HepG2 (cell line): ENCODE data around the gene GNG3. TPM values are rescaled to one million over a fixed set of nuclear protein-coding genes. Genes with fewer than 3 reads are reported as not detected.

Experiments
- CENPX ChIP-seq: sonication (generic); formaldehyde crosslinking; IDR thresholded peaks from 2 replicates; pipeline ENCODE4 v1.9.0; 2021; ENCODE audit warnings: mild to moderate bottlenecking, missing genetic modification reagents, moderate library complexity
- EZH2 ChIP-seq: conservative IDR thresholded peaks from 2 replicates; pipeline ENCODE4 v1.6.1; 2012; ENCODE audit warnings: mild to moderate bottlenecking, low read depth, low read length, moderate library complexity
- IKZF4 ChIP-seq: sonication (generic); formaldehyde crosslinking; IDR thresholded peaks from 2 replicates; pipeline ENCODE4 v1.5.1; 2020; ENCODE audit warnings: borderline replicate concordance, mild to moderate bottlenecking, low read depth, missing genetic modification reagents; ENCODE audit errors: not compliant biosample characterization
- MATR3 ChIP-seq: sonication (generic); formaldehyde crosslinking; IDR thresholded peaks from 2 replicates; pipeline ENCODE4 v1.4.0; 2020; ENCODE audit warnings: missing genetic modification reagents
- MTA1 ChIP-seq: sonication (generic); formaldehyde crosslinking; IDR thresholded peaks from 2 replicates; pipeline ENCODE4 v1.4.0; 2020; ENCODE audit warnings: missing genetic modification reagents, mild to moderate bottlenecking, borderline replicate concordance
- RAD21 ChIP-seq: fragments of 450-650 bp; formaldehyde crosslinking; IDR thresholded peaks from 2 replicates; pipeline ENCODE4 v1.5.0; 2020; ENCODE audit warnings: mild to moderate bottlenecking
- SMARCE1 ChIP-seq: fragments of 450-650 bp; IDR thresholded peaks from 2 replicates; pipeline ENCODE4 v1.6.1; 2017; ENCODE audit warnings: borderline replicate concordance
- SRSF9 ChIP-seq: fragments of 200-400 bp; formaldehyde crosslinking; IDR thresholded peaks from 2 replicates; pipeline ENCODE4 v1.6.1; 2018; ENCODE audit warnings: borderline replicate concordance, mild to moderate bottlenecking, low read depth, low read length; ENCODE audit not compliant: insufficient read depth, poor library complexity, severe bottlenecking
- ZNF431 ChIP-seq: sonication (generic); formaldehyde crosslinking; IDR thresholded peaks from 2 replicates; pipeline ENCODE4 v1.9.0; 2022; ENCODE audit warnings: missing genetic modification reagents, low read depth, mild to moderate bottlenecking, borderline replicate concordance
- ZNF570 ChIP-seq: sonication (generic); formaldehyde crosslinking; IDR thresholded peaks from 2 replicates; pipeline ENCODE4 v1.4.0; 2020; ENCODE audit warnings: mild to moderate bottlenecking, missing genetic modification reagents, borderline replicate concordance
- ZNF792 ChIP-seq: IDR thresholded peaks from 2 replicates; pipeline ENCODE4 v1.6.1; 2016
- polyA plus RNA-seq, 8 experiments: library from polyadenylated mRNA; depleted of rRNA in 3 of 8; stranded (reverse) in 7 of 8; unstranded in 1 of 8; fragments of >200 nt; fragmentation: Illumina TruSeq in 4 of 8; extraction: Trizol in 4 of 8; gene quantifications; 2 replicates each; pipeline versions ENCODE4 v1.2.1 to v1.2.3, GENCODE V29; 2011 to 2016; ENCODE audit warnings: low read depth in 4 of 8, missing spikeins in 1 of 8, mixed read lengths in 1 of 8; ENCODE audit not compliant: insufficient read depth in 1 of 8
- total RNA-seq, 5 experiments: library from RNA; depleted of rRNA; stranded (reverse); fragments of >200 nt; fragmentation: Illumina TruSeq; extraction: Trizol; gene quantifications; 2 replicates each; pipeline ENCODE4 v1.2.3, GENCODE V29; 2016; ENCODE audit warnings: low read depth in 1 of 5
- TF ChIP-seq, protein P1 (sequence below): sonication (generic); formaldehyde crosslinking; IDR thresholded peaks from 2 replicates; pipeline ENCODE4 v1.5.0; 2020; ENCODE audit warnings: mild to moderate bottlenecking, missing genetic modification reagents, moderate library complexity
- TF ChIP-seq, protein P2 (sequence below): sonication (generic); formaldehyde crosslinking; IDR thresholded peaks from 2 replicates; pipeline ENCODE4 v1.4.0; 2020; ENCODE audit warnings: low read depth, missing genetic modification reagents
- TF ChIP-seq, protein P3 (sequence below): sonication (generic); formaldehyde crosslinking; IDR thresholded peaks from 2 replicates; pipeline ENCODE4 v1.4.0; 2020; ENCODE audit warnings: mild to moderate bottlenecking, missing genetic modification reagents
- TF ChIP-seq, protein P4 (sequence below): IDR thresholded peaks from 2 replicates; pipeline ENCODE4 v1.6.1; 2012; ENCODE audit warnings: low read length, improper control_type of control experiment
- TF ChIP-seq, protein P5 (sequence below): sonication (generic); formaldehyde crosslinking; IDR thresholded peaks from 2 replicates; pipeline ENCODE4 v1.4.0; 2020; ENCODE audit warnings: missing genetic modification reagents

Gene GNG3
- total and polyA plus RNA-seq, 2 of the 13 experiments (the other 11 are each of a cell fraction or from before 2014, with no cell fraction given): not detected

DNA sequence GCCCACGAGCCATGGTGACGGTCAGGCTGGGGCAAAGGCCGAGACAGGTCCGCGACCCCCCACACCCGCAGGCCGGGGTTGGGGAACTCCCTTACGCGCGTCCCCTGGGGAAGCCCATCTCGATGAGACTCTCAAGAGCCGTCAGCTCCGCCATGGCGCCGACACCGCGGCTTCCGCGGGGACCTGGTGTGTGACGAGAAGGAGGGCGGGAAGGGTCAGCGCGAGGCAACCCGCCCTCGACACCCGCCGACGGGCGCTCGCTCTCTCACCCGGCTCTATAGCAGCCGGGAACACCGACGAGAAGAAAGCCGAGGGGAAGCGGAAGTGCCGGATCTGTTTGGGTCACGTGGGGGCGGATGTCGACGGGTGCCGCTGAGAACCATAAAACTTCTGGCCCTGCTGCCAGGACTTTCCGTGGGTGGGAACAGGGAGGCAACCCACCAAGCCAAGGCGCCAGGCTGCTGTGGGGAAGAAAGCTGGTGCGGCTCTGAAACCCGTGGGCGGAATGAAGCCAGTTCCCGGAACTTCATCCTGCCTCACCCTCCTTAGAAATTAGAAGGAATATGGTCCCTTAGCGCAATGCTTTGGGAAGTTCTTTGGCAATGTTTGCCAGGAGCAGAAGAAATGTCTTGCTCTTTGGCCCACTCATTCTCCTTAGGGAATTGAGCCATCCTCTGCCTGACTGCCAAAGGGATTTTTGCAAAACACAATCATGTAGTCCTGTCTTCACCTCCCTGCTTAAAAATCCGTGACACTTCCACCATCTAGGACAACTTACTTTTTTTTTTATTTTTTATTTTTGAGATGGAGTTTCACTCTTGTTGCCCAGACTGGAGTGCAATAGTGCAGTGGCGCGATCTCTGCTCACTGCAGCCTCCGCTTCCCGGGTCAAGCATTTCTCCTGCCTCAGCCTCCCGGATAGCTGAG, 28.4 kb upstream of the GNG3 start, which contains the start of gene UBXN1 (continued):
- TF ChIP-seq, protein P1, sequence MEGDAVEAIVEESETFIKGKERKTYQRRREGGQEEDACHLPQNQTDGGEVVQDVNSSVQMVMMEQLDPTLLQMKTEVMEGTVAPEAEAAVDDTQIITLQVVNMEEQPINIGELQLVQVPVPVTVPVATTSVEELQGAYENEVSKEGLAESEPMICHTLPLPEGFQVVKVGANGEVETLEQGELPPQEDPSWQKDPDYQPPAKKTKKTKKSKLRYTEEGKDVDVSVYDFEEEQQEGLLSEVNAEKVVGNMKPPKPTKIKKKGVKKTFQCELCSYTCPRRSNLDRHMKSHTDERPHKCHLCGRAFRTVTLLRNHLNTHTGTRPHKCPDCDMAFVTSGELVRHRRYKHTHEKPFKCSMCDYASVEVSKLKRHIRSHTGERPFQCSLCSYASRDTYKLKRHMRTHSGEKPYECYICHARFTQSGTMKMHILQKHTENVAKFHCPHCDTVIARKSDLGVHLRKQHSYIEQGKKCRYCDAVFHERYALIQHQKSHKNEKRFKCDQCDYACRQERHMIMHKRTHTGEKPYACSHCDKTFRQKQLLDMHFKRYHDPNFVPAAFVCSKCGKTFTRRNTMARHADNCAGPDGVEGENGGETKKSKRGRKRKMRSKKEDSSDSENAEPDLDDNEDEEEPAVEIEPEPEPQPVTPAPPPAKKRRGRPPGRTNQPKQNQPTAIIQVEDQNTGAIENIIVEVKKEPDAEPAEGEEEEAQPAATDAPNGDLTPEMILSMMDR: no peak
- TF ChIP-seq EZH2 (no peak), MTA1 (CRISPR knock-in tag) (no peak), CENPX (CRISPR knock-in tag) (no peak), ZNF431 (CRISPR knock-in tag) (no peak), ZNF792 (CRISPR knock-in tag) (0 out of 2 replicates have a peak, but pooled peaks have one; percentile 47), SRSF9 (no peak), SMARCE1 (no peak), RAD21 (no peak; the same call in 1 of the 2 replicates), ZNF570 (CRISPR knock-in tag) (no peak), MATR3 (CRISPR knock-in tag) (no peak), IKZF4 (CRISPR knock-in tag) (peak; percentile 69)
- TF ChIP-seq, protein P2, sequence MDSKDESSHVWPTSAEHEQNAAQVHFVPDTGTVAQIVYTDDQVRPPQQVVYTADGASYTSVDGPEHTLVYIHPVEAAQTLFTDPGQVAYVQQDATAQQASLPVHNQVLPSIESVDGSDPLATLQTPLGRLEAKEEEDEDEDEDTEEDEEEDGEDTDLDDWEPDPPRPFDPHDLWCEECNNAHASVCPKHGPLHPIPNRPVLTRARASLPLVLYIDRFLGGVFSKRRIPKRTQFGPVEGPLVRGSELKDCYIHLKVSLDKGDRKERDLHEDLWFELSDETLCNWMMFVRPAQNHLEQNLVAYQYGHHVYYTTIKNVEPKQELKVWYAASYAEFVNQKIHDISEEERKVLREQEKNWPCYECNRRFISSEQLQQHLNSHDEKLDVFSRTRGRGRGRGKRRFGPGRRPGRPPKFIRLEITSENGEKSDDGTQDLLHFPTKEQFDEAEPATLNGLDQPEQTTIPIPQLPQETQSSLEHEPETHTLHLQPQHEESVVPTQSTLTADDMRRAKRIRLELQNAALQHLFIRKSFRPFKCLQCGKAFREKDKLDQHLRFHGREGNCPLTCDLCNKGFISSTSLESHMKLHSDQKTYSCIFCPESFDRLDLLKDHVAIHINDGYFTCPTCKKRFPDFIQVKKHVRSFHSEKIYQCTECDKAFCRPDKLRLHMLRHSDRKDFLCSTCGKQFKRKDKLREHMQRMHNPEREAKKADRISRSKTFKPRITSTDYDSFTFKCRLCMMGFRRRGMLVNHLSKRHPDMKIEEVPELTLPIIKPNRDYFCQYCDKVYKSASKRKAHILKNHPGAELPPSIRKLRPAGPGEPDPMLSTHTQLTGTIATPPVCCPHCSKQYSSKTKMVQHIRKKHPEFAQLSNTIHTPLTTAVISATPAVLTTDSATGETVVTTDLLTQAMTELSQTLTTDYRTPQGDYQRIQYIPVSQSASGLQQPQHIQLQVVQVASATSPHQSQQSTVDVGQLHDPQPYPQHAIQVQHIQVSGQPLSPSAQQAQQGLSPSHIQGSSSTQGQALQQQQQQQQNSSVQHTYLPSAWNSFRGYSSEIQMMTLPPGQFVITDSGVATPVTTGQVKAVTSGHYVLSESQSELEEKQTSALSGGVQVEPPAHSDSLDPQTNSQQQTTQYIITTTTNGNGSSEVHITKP (CRISPR knock-in tag): peak; percentile 27; the same call in 1 of the 2 replicates
- TF ChIP-seq, protein P3, sequence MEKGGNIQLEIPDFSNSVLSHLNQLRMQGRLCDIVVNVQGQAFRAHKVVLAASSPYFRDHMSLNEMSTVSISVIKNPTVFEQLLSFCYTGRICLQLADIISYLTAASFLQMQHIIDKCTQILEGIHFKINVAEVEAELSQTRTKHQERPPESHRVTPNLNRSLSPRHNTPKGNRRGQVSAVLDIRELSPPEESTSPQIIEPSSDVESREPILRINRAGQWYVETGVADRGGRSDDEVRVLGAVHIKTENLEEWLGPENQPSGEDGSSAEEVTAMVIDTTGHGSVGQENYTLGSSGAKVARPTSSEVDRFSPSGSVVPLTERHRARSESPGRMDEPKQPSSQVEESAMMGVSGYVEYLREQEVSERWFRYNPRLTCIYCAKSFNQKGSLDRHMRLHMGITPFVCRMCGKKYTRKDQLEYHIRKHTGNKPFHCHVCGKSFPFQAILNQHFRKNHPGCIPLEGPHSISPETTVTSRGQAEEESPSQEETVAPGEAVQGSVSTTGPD (CRISPR knock-in tag): no peak; the same call in 1 of the 2 replicates
- TF ChIP-seq, protein P4, sequence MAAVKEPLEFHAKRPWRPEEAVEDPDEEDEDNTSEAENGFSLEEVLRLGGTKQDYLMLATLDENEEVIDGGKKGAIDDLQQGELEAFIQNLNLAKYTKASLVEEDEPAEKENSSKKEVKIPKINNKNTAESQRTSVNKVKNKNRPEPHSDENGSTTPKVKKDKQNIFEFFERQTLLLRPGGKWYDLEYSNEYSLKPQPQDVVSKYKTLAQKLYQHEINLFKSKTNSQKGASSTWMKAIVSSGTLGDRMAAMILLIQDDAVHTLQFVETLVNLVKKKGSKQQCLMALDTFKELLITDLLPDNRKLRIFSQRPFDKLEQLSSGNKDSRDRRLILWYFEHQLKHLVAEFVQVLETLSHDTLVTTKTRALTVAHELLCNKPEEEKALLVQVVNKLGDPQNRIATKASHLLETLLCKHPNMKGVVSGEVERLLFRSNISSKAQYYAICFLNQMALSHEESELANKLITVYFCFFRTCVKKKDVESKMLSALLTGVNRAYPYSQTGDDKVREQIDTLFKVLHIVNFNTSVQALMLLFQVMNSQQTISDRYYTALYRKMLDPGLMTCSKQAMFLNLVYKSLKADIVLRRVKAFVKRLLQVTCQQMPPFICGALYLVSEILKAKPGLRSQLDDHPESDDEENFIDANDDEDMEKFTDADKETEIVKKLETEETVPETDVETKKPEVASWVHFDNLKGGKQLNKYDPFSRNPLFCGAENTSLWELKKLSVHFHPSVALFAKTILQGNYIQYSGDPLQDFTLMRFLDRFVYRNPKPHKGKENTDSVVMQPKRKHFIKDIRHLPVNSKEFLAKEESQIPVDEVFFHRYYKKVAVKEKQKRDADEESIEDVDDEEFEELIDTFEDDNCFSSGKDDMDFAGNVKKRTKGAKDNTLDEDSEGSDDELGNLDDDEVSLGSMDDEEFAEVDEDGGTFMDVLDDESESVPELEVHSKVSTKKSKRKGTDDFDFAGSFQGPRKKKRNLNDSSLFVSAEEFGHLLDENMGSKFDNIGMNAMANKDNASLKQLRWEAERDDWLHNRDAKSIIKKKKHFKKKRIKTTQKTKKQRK: no peak
- TF ChIP-seq, protein P5, sequence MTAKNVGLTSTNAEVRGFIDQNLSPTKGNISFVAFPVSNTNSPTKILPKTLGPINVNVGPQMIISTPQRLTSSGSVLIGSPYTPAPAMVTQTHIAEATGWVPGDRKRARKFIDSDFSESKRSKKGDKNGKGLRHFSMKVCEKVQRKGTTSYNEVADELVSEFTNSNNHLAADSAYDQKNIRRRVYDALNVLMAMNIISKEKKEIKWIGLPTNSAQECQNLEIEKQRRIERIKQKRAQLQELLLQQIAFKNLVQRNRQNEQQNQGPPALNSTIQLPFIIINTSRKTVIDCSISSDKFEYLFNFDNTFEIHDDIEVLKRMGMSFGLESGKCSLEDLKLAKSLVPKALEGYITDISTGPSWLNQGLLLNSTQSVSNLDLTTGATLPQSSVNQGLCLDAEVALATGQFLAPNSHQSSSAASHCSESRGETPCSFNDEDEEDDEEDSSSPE (CRISPR knock-in tag): peak; percentile 62
